ENCODE results near the gene MTX1. TPM values are rescaled to one million over a fixed set of nuclear protein-coding genes. Genes with fewer than 3 reads are reported as not detected.

Gene MTX1
- total RNA-seq, 3 donors from 2014 or later = 26.1 to 41.1 (median 35.6) TPM

DNA sequence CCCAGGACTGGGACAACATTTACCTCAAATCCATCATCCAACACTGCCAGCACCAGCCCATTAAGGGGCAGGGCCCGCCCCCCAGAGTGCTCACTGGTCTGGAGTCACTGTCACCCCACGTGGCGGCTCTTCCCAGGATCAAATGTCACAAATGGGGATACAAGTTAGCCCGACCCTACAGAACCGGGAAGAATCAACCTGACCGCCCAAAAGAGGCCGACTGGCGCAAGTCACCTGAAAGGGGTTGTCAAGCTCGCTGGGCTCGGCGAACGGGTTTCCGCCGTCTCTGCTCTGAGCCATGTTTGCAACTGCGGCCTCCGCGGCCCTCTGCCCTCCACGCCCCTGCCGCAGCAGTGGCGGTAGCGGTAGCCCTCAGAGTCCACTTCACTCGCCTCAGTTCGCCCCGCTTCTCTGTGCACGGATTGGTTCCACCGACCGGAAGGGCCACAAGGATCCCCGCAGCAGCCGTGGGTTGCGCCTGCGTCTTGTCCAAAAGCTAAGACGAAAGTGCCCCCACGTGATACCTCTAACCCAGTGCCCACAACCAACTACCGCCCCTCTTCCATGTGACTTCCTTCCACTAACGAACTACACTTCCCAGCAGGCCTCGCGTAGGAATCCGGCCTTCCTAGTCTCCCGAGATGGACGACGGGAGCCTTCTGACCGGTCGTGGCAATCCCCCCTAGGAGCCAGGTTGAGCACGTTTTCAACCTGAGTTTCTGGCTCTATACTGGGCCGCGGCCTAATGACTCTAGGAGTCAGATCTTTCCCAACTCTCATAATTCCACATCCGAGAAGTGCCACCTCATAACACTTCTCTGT, 53.6 kb downstream of the MTX1 start, which contains the start of gene SCAMP3:
SCAMP3 (minus strand) TSS at position 509 of the 822 bp plus-strand sequence; CDS start at position 300, 209 bp downstream.
- no peak for TF ChIP-seq CTCF (IDR thresholded peaks at IDR 0.05)
- H3K4me1 ChIP-seq (ENCODE audit: low read depth) = peaks cover 13% of the 10 kb centered on the region
- peak; percentile 91 to 97 (median 94) for DNase-seq
- peaks cover 5% of the 10 kb centered on the region for H3K36me3 ChIP-seq (ENCODE audit: low read depth)
- H3K4me3 ChIP-seq = peak within 1 kb of the TSS; percentile 62
- peak; percentile 97 for ATAC-seq
- intact Hi-C loops (cut with DNase I, micrococcal nuclease) = no loop called here
- no peaks in the 10 kb centered on the region for H3K9me3 ChIP-seq

GRCh38 chr1:155263067-155263466, 54.6 kb downstream of the MTX1 start:
- Histone ChIP-seq H3K4me3 (no peak overlapping the region), H3K9me3 (no peaks in the 10 kb centered on the region), H3K4me1 (ENCODE audit: low read depth) (peaks cover 13% of the 10 kb centered on the region), H3K36me3 (ENCODE audit: low read depth) (peaks cover 10% of the 10 kb centered on the region)
- DNase-seq (no peak), ATAC-seq (no peak)
- intact Hi-C loops (cut with DNase I, micrococcal nuclease) = no loop called here
- no peak for TF ChIP-seq CTCF (IDR thresholded peaks at IDR 0.05)

Other genes starting within 250 kb of the MTX1 start
- 10 to 100 TPM; 22.8 to 34.3 (median 25.8) TPM for gene PYGO2, start 246.9 kb upstream of the MTX1 start, total RNA-seq
- gene SHC1, start 237.9 kb upstream of the MTX1 start, total RNA-seq = 100 to 1,000 TPM in 2 of 3 donors, 10 to 100 TPM in 1; 92.7 to 130 (median 122) TPM
- 10 to 100 TPM; 26.8 to 52.4 (median 29.3) TPM for gene CKS1B, start 234.0 kb upstream of the MTX1 start, total RNA-seq
- gene FLAD1, start 225.4 kb upstream of the MTX1 start, total RNA-seq = 10 to 100 TPM; 28.4 to 40.4 (median 31.2) TPM
- gene LENEP, start 215.1 kb upstream of the MTX1 start, total RNA-seq = under 1 TPM in 2 of 3 donors, not detected in 1; 0.60 to 0.76 TPM
- gene ZBTB7B, start 205.9 kb upstream of the MTX1 start, total RNA-seq = 100 to 1,000 TPM; 175 to 313 (median 255) TPM
- gene DCST2, start 174.9 kb upstream of the MTX1 start, total RNA-seq = 1 to 10 TPM; 1.7 to 3.3 (median 2.3) TPM
- under 1 TPM in 2 of 3 donors, not detected in 1; 0.19 to 0.20 TPM for gene DCST1, start 174.9 kb upstream of the MTX1 start, total RNA-seq
- gene ADAM15, start 157.4 kb upstream of the MTX1 start, total RNA-seq = 100 to 1,000 TPM in 1 of 3 donors, 10 to 100 TPM in 2; 71.8 to 148 (median 79.7) TPM
- gene EFNA4, start 145.0 kb upstream of the MTX1 start, total RNA-seq = 10 to 100 TPM; 12.3 to 27.2 (median 26.4) TPM
- gene EFNA3, start 129.9 kb upstream of the MTX1 start, total RNA-seq = 10 to 100 TPM in 1 of 3 donors, 1 to 10 TPM in 2; 2.1 to 17.4 (median 5.6) TPM
- 100 to 1,000 TPM in 2 of 3 donors, 10 to 100 TPM in 1; 46.3 to 198 (median 110) TPM for gene EFNA1, start 80.8 kb upstream of the MTX1 start, total RNA-seq
- gene SLC50A1, start 72.8 kb upstream of the MTX1 start, total RNA-seq = 10 to 100 TPM; 38.7 to 95.8 (median 66.4) TPM
- gene DPM3, start 68.2 kb upstream of the MTX1 start, total RNA-seq = 100 to 1,000 TPM in 1 of 3 donors, 10 to 100 TPM in 2; 76.3 to 106 (median 78.4) TPM
- 100 to 1,000 TPM; 162 to 190 (median 176) TPM for gene KRTCAP2, start 35.4 kb upstream of the MTX1 start, total RNA-seq
- under 1 TPM; 0.26 to 0.76 (median 0.39) TPM for gene TRIM46, start 34.8 kb upstream of the MTX1 start, total RNA-seq
- 10 to 100 TPM; 22.4 to 35.9 (median 33.9) TPM for gene THBS3, start 798 bp upstream of the MTX1 start, total RNA-seq
- gene ENTREP3, start 46.8 kb downstream of the MTX1 start, total RNA-seq = 10 to 100 TPM; 16.9 to 42.6 (median 20.4) TPM
- gene SCAMP3, start 53.7 kb downstream of the MTX1 start, total RNA-seq = 10 to 100 TPM; 43.6 to 53.4 (median 46.8) TPM
- 10 to 100 TPM; 43.7 to 51.7 (median 47.8) TPM for gene CLK2, start 64.8 kb downstream of the MTX1 start, total RNA-seq
- 10 to 100 TPM; 10.3 to 15.6 (median 10.8) TPM for gene HCN3, start 68.8 kb downstream of the MTX1 start, total RNA-seq
- gene PKLR, start 92.7 kb downstream of the MTX1 start, total RNA-seq = 1 to 10 TPM in 2 of 3 donors, under 1 TPM in 1; 0.63 to 2.0 (median 1.5) TPM
- gene FDPS, start 100.2 kb downstream of the MTX1 start, total RNA-seq = 100 to 1,000 TPM; 130 to 244 (median 222) TPM
- gene RUSC1, start 112.2 kb downstream of the MTX1 start, total RNA-seq = 10 to 100 TPM; 58.9 to 79.4 (median 60.6) TPM

Data from mucosa of descending colon (tissue), 3 donors.